Measurements from ENCODE around the gene TGFBR2.

- no peak for TF ChIP-seq CTCF (optimal IDR thresholded peaks at IDR 0.05 in 1 of 3, IDR thresholded peaks at IDR 0.05 in 1 of 3, conservative IDR thresholded peaks at IDR 0.05 in 1 of 3; ENCODE audit: extremely low read depth in 1 of 3, insufficient read depth in 2 of 3, low read length in 3 of 3)
- TF ChIP-seq EZH2 (IDR thresholded peaks at IDR 0.05; ENCODE audit: low read length) = no peak
Measured at GRCh38 chr3:30691249-30691880, 85.0 kb downstream of the TGFBR2 start.

Data from keratinocyte (primary cell).